PC-3 (cell line): Measurements from ENCODE around the gene GCGR. TPM values are rescaled to one million over a fixed set of nuclear protein-coding genes. Genes with fewer than 3 reads are reported as not detected.

Experiments
- ATAC-seq: fragments of 200-7000 bp; cut with Tn5 transposase; 2 replicates; pipeline ENCODE4 v1.9.1; 2020; ENCODE audit warnings: mild to moderate bottlenecking, moderate library complexity
- BruUV-seq: library from RNA; stranded (reverse); fragments of 400-500 nt; replicated peaks from 2 replicates; lab custom pipeline; 2021; lab: Mats Ljungman, UMichigan
- CTCF ChIA-PET: fragments of 300-600 bp; sonication (Branson Sonifier 250); formaldehyde crosslinking; loops from one replicate; lab custom pipeline; 2022; ENCODE audit warnings: antibody characterized with exemption; lab: Charles Lee
- POLR2A ChIA-PET: fragments of 300-600 bp; sonication (Branson Sonifier 250); formaldehyde crosslinking; loops from one replicate; lab custom pipeline; 2022; ENCODE audit warnings: antibody characterized with exemption; ENCODE audit not compliant: unreplicated experiment; lab: Charles Lee
- DNase-seq: peaks from one replicate; pipeline ENCODE4 v3.0.0-alpha.2; 2015
- H2AFZ ChIP-seq: fragments of 300-600 bp; sonication (generic); 2 replicates; pipeline ENCODE4 v1.6.0; 2016; ENCODE audit warnings: antibody characterized with exemption, low read length
- H3F3A ChIP-seq: fragments of 300-600 bp; sonication (generic); one replicate; pipeline ENCODE4 v1.6.0; 2017; ENCODE audit warnings: antibody characterized with exemption, low read length, control low read depth, mild to moderate bottlenecking; ENCODE audit not compliant: unreplicated experiment
- H3K27ac ChIP-seq: fragments of 300-600 bp; sonication (generic); 2 replicates; pipeline ENCODE4 v1.5.1; 2016; ENCODE audit warnings: mild to moderate bottlenecking, low read length
- H3K27me3 ChIP-seq: fragments of 300-600 bp; sonication (generic); 2 replicates; pipeline ENCODE4 v1.6.1; 2016; ENCODE audit warnings: low read length, mixed read lengths
- H3K36me3 ChIP-seq: fragments of 300-600 bp; sonication (generic); 2 replicates; pipeline ENCODE4 v1.6.1; 2016; ENCODE audit warnings: low read depth, mixed run types, low read length, mixed read lengths
- H3K4me1 ChIP-seq: fragments of 300-600 bp; sonication (generic); 2 replicates; pipeline ENCODE4 v1.5.1; 2016; ENCODE audit warnings: low read length; ENCODE audit not compliant: insufficient read depth
- H3K4me2 ChIP-seq: fragments of 300-600 bp; sonication (generic); 2 replicates; pipeline ENCODE4 v1.6.0; 2016; ENCODE audit warnings: low read length
- H3K4me3 ChIP-seq: fragments of 300-600 bp; sonication (generic); 2 replicates; pipeline ENCODE4 v1.5.1; 2016; ENCODE audit warnings: mild to moderate bottlenecking, low read length, mixed read lengths
- H3K79me2 ChIP-seq: fragments of 300-600 bp; sonication (generic); 2 replicates; pipeline ENCODE4 v1.6.1; 2017; ENCODE audit warnings: low read length, mixed read lengths
- H3K9ac ChIP-seq: fragments of 300-600 bp; sonication (generic); 2 replicates; pipeline ENCODE4 v1.6.0; 2016; ENCODE audit warnings: mild to moderate bottlenecking, low read length
- H3K9me2 ChIP-seq: fragments of 300-600 bp; sonication (generic); replicated peaks from 2 replicates; pipeline ENCODE4 v1.6.1; 2016; ENCODE audit warnings: mixed run types, low read length, mixed read lengths
- H3K9me3 ChIP-seq: fragments of 300-600 bp; sonication (generic); 2 replicates; pipeline ENCODE4 v1.6.1; 2016; ENCODE audit warnings: low read length, mixed read lengths
- H4K20me1 ChIP-seq: fragments of 300-600 bp; sonication (generic); 2 replicates; pipeline ENCODE4 v1.6.1; 2016; ENCODE audit warnings: low read length, mixed read lengths
- EZH2 ChIP-seq: fragments of 300-600 bp; sonication (generic); IDR thresholded peaks from one replicate; pipeline ENCODE4 v1.6.1; 2017; ENCODE audit warnings: antibody characterized with exemption, mild to moderate bottlenecking, low read length; ENCODE audit not compliant: unreplicated experiment
- EZH2phosphoT487 ChIP-seq: fragments of 300-600 bp; sonication (generic); IDR thresholded peaks from 2 replicates; pipeline ENCODE4 v1.6.1; 2018; ENCODE audit warnings: mild to moderate bottlenecking, antibody characterized with exemption, low read length, borderline replicate concordance
- intact Hi-C: fragments of 100-400 bp; cut with micrococcal nuclease; formaldehyde crosslinking; loops from 2 replicates; pipeline ENCODE4 v1.9.0; 2023
- total RNA-seq: library from RNA; depleted of rRNA; stranded (reverse); fragments of >200 nt; gene quantifications from 2 replicates; pipeline ENCODE4 v1.2.3, GENCODE V29; 2014
- TF ChIP-seq, protein P1 (sequence below): fragments of 300-600 bp; sonication (generic); conservative IDR thresholded peaks from 2 replicates; pipeline ENCODE4 v1.5.1; 2017; ENCODE audit warnings: antibody characterized with exemption, low read depth, mild to moderate bottlenecking, low read length

The GCGR gene
- total RNA-seq, 1 experiment from 2014 or later = 0.11 TPM

- Histone ChIP-seq H3K27me3 (peaks cover 34% of the 10 kb centered on the region), H4K20me1 (no peaks in the 10 kb centered on the region), H3K27ac (no peak overlapping the region), H3K4me3 (no peak overlapping the region), H3K79me2 (no peaks in the 10 kb centered on the region), H3F3A (no peaks in the 10 kb centered on the region), H3K9me2 (no peaks in the 10 kb centered on the region), H3K4me2 (no peak overlapping the region), H3K9ac (no peak overlapping the region), H3K9me3 (no peaks in the 10 kb centered on the region), H3K36me3 (no peaks in the 10 kb centered on the region), H2AFZ (no peak overlapping the region), H3K4me1 (no peaks in the 10 kb centered on the region; the same call in 1 of the 2 replicates)
- POLR2A ChIA-PET = no interaction called here
- DNase-seq (no peak), ATAC-seq (no peak)
- BruUV-seq = no TSS peak
- intact Hi-C loops = no loop called here
- TF ChIP-seq EZH2 (no peak), EZH2phosphoT487 (no peak)
- TF ChIP-seq, protein P1, sequence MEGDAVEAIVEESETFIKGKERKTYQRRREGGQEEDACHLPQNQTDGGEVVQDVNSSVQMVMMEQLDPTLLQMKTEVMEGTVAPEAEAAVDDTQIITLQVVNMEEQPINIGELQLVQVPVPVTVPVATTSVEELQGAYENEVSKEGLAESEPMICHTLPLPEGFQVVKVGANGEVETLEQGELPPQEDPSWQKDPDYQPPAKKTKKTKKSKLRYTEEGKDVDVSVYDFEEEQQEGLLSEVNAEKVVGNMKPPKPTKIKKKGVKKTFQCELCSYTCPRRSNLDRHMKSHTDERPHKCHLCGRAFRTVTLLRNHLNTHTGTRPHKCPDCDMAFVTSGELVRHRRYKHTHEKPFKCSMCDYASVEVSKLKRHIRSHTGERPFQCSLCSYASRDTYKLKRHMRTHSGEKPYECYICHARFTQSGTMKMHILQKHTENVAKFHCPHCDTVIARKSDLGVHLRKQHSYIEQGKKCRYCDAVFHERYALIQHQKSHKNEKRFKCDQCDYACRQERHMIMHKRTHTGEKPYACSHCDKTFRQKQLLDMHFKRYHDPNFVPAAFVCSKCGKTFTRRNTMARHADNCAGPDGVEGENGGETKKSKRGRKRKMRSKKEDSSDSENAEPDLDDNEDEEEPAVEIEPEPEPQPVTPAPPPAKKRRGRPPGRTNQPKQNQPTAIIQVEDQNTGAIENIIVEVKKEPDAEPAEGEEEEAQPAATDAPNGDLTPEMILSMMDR = no peak
- CTCF ChIA-PET = no interaction called here
Observed at GRCh38 chr17:81810476-81810875, 6.5 kb downstream of the GCGR start.

DNA sequence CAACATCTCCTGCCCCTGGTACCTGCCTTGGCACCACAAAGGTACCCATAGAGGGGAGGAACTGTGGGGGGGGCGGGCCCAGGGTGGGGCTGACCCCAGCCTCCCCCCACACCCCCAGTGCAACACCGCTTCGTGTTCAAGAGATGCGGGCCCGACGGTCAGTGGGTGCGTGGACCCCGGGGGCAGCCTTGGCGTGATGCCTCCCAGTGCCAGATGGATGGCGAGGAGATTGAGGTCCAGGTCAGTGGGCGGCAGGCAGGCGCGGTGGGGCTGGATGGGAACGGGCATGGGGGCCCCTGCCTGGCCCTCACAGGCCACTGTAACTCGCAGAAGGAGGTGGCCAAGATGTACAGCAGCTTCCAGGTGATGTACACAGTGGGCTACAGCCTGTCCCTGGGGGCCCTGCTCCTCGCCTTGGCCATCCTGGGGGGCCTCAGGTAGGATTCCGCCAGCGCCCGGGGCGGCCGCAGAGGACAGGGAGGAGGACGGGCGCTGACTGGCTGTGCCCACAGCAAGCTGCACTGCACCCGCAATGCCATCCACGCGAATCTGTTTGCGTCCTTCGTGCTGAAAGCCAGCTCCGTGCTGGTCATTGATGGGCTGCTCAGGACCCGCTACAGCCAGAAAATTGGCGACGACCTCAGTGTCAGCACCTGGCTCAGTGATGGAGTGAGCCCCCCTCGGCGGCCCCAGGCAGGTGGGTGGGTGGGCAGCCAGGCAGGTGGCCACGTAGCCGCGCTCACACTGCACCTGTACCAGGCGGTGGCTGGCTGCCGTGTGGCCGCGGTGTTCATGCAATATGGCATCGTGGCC lies 7.1 kb downstream of the GCGR start:
- no TSS peak for BruUV-seq
- Histone ChIP-seq H3K27me3 (peaks cover 28% of the 10 kb centered on the region), H3K27ac (no peak overlapping the region), H3F3A (no peaks in the 10 kb centered on the region), H3K4me3 (no peak overlapping the region), H3K9me3 (no peaks in the 10 kb centered on the region), H3K36me3 (no peaks in the 10 kb centered on the region), H3K9ac (no peak overlapping the region), H3K4me2 (no peak overlapping the region), H2AFZ (no peak overlapping the region), H3K4me1 (no peaks in the 10 kb centered on the region; the same call in 1 of the 2 replicates), H3K79me2 (no peaks in the 10 kb centered on the region), H3K9me2 (no peaks in the 10 kb centered on the region), H4K20me1 (no peaks in the 10 kb centered on the region)
- intact Hi-C loops = no loop called here
- ChIA-PET CTCF (no interaction called here), POLR2A (no interaction called here)
- DNase-seq (no peak), ATAC-seq (no peak)
- TF ChIP-seq EZH2phosphoT487 (no peak), EZH2 (no peak)
- TF ChIP-seq, protein P1 = no peak
